ENCODE measurements around the gene HFM1. TPM values are rescaled to one million over a fixed set of nuclear protein-coding genes. Genes with fewer than 3 reads are reported as not detected.
"Not testable (repeated sequence)": the region's sequence is repeated elsewhere in the genome, so short reads cannot be mapped to it uniquely, and the experiment has no call there.

The HFM1 gene
- total RNA-seq, 2 donors from 2014 or later, result 0.18 to 4.8 TPM

GRCh38 chr1:91307784-91308409 lies 96.7 kb downstream of the HFM1 start:
- intact Hi-C loops (cut with DNase I), result no loop called here
- H3K27ac ChIP-seq, result no peak overlapping the region
- H3K4me1 ChIP-seq (replicated peaks), result no peaks in the 10 kb centered on the region
- H3K27me3 ChIP-seq (replicated peaks; ENCODE audit: insufficient read depth), result no peaks in the 10 kb centered on the region
- WGBS, result 100% methylated on average over 1 of the region's 1 CpG
- DNase-seq (ENCODE audit: low spot score), result no peak
- TF ChIP-seq CTCF (IDR thresholded peaks at IDR 0.05) (no peak), POLR2AphosphoS5 (IDR thresholded peaks at IDR 0.05) (no peak), POLR2A (IDR thresholded peaks at IDR 0.05) (no peak)
- no peak overlapping the region for H3K4me3 ChIP-seq
- H3K9me3 ChIP-seq, result no peaks in the 10 kb centered on the region
- no peaks in the 10 kb centered on the region for H3K36me3 ChIP-seq

DNA sequence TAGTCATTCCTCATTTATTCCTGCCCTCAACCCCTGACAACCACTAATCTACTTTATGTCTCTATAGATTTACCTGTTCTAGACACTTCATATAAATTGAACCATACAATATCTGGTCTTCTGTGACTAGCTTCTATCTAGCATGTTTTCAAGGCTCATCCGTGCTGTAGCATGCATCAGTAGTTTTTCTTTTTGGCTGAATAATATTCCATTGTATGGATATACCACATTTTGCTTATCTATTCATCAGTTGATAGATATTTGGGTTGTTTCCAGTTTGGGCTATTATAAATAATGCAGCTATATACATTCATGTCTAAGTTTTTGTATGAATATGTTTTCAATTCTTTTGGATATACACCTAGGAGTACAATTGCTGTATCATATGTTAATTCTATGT lies 101.5 kb downstream of the HFM1 start:
- Histone ChIP-seq H3K27ac (no peak overlapping the region), H3K4me1 (replicated peaks) (no peaks in the 10 kb centered on the region), H3K4me3 (no peak overlapping the region), H3K36me3 (no peaks in the 10 kb centered on the region), H3K9me3 (no peaks in the 10 kb centered on the region), H3K27me3 (replicated peaks; ENCODE audit: insufficient read depth) (no peaks in the 10 kb centered on the region)
- no peak for DNase-seq (ENCODE audit: low spot score)
- intact Hi-C loops (cut with DNase I), result no loop called here
- 97% methylated on average over 1 of the region's 1 CpG for WGBS
- TF ChIP-seq POLR2AphosphoS5 (IDR thresholded peaks at IDR 0.05), result no peak
- TF ChIP-seq CTCF (IDR thresholded peaks at IDR 0.05), result no peak
- no peak for TF ChIP-seq POLR2A (IDR thresholded peaks at IDR 0.05)

DNA sequence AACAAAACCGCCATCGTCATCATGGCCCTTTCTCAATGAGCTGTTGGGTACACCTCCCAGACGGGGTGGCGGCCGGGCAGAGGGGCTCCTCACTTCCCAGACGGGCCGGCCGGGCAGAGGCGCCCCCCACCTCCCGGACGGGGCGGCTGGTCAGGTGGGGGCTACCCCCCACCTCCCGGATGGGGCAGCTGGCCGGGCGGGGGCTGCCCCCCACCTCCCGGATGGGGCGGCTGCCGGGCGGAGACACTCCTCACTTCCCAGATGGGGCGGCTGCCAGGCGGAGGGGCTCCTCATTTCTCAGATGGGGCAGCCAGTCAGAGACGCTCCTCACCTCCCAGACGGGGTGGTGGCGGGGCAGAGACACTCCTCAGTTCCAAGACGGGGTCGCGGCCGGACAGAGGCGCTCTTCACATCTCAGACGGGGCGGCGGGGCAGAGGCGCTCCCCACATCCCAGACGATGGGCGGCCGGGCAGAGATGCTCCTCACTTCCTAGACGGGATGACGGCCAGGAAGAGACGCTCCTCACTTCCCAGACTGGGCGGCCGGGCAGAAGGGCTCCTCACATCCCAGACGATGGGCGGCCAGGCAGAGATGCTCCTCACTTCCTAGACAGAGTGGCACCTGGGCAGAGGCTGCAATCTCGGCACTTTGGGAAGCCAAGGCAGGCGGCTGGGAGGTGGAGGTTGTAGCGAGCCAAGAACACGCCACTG lies 115.6 kb downstream of the HFM1 start:
- 97% methylated on average over 29 of the region's 47 CpGs for WGBS
- not testable (repeated sequence) for DNase-seq (ENCODE audit: low spot score); H3K27ac ChIP-seq; H3K4me1 ChIP-seq (replicated peaks); H3K4me3 ChIP-seq; H3K27me3 ChIP-seq (replicated peaks; ENCODE audit: insufficient read depth); H3K36me3 ChIP-seq; H3K9me3 ChIP-seq
- intact Hi-C loops (cut with DNase I), result loop anchor here (10.0 kb wide), 1 partner anchor 646 kb away; no protein-coding TSS in a partner anchor

DNA sequence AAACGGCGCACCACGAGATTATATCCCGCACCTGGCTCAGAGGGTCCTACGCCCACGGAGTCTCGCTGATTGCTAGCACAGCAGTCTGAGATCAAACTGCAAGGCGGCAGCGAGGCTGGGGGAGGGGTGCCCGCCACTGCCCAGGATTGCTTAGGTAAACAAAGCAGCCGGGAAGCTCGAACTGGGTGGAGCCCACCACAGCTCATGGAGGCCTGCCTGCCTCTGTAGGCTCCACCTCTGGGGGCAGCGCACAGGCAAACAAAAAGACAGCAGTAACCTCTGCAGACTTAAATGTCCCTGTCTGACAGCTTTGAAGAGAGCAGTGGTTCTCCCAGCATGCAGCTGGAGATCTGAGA lies 117.7 kb downstream of the HFM1 start:
- not testable (repeated sequence) for H3K4me3 ChIP-seq; H3K27me3 ChIP-seq (replicated peaks; ENCODE audit: insufficient read depth); H3K36me3 ChIP-seq; H3K27ac ChIP-seq; H3K4me1 ChIP-seq (replicated peaks); H3K9me3 ChIP-seq; DNase-seq (ENCODE audit: low spot score)
- 78% methylated on average over 13 of the region's 13 CpGs for WGBS
- intact Hi-C loops (cut with DNase I), result loop anchor here (10.0 kb wide), 1 partner anchor 648 kb away; no protein-coding TSS in a partner anchor

DNA sequence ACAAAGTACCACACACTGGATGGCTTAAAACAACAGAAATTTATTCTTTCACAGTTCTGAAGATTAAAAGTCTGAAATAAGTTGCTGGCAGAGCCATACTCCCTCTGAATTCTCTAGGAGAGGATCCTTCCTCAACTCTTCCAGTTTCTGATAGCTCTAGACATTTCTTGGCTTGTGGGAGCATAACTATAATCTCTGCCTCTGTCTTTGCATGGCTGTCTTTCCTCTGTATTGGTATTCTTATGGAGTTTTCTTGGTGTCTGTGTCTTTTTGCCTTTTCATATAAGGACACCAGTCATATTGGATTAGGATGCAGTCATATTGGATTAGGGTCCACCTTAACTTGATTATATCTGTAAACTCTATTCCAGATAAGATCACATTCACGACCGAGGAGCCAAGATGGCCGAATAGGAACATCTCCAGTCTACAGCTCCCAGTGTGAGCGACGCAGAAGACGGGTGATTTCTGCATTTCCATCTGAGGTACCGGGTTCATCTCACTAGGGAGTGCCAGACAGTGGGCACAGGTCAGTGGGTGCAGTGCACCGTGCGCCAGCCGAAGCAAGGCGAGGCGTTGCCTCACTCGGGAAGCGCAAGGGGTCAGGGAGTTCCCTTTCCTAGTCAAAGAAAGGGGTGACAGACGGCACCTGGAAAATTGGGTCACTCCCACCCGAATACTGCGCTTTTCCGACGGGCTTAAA lies 118.2 kb downstream of the HFM1 start:
- H3K36me3 ChIP-seq; H3K4me1 ChIP-seq (replicated peaks); H3K27ac ChIP-seq; H3K27me3 ChIP-seq (replicated peaks; ENCODE audit: insufficient read depth); H3K9me3 ChIP-seq; H3K4me3 ChIP-seq; DNase-seq (ENCODE audit: low spot score): not testable (repeated sequence)
- intact Hi-C loops (cut with DNase I), result loop anchor here (10.0 kb wide), 1 partner anchor 648 kb away; no protein-coding TSS in a partner anchor
- 95% methylated on average over 18 of the region's 19 CpGs for WGBS

GRCh38 chr1:91283421-91283726 lies 121.3 kb downstream of the HFM1 start:
- H3K27me3 ChIP-seq (replicated peaks; ENCODE audit: insufficient read depth), result no peaks in the 10 kb centered on the region
- no peaks in the 10 kb centered on the region for H3K4me1 ChIP-seq (replicated peaks)
- DNase-seq (ENCODE audit: low spot score), result no peak
- WGBS, result 96% methylated on average over 2 of the region's 2 CpGs
- H3K36me3 ChIP-seq, result no peaks in the 10 kb centered on the region
- H3K9me3 ChIP-seq, result no peaks in the 10 kb centered on the region
- TF ChIP-seq POLR2AphosphoS5 (IDR thresholded peaks at IDR 0.05) (no peak), POLR2A (IDR thresholded peaks at IDR 0.05) (no peak), CTCF (IDR thresholded peaks at IDR 0.05) (no peak)
- H3K4me3 ChIP-seq, result no peak overlapping the region
- H3K27ac ChIP-seq, result no peak overlapping the region
- intact Hi-C loops (cut with DNase I), result loop anchor here (5.0 to 10.0 kb wide), 3 partner anchors 119 to 651 kb away; partner anchors contain the start of genes CDC7 and HFM1

Data from prostate gland (tissue), 2 donors.